ENCODE results near the gene KMT5C.

KMT5C gene

GRCh38 chr19:55389386-55390317, 50.0 kb downstream of the KMT5C start:
- Histone ChIP-seq H3K4me1 (ENCODE audit: insufficient read depth, low read length) (peaks cover 24% of the 10 kb centered on the region), H3K9me3 (ENCODE audit: control insufficient read depth, insufficient read depth, low read length) (no peaks in the 10 kb centered on the region), H3K36me3 (ENCODE audit: insufficient read depth, low read length) (peaks cover 12% of the 10 kb centered on the region), H3K9ac (ENCODE audit: low read depth, low read length) (no peak overlapping the region)

- H3K9ac ChIP-seq (ENCODE audit: low read depth, low read length): no peak overlapping the region
- H3K36me3 ChIP-seq (ENCODE audit: insufficient read depth, low read length): peaks cover 12% of the 10 kb centered on the region
- peaks cover 24% of the 10 kb centered on the region for H3K4me1 ChIP-seq (ENCODE audit: insufficient read depth, low read length)
- H3K9me3 ChIP-seq (ENCODE audit: control insufficient read depth, insufficient read depth, low read length): no peaks in the 10 kb centered on the region
Observed at GRCh38 chr19:55390461-55390880, 50.8 kb downstream of the KMT5C start.

- no peaks in the 10 kb centered on the region for H3K9me3 ChIP-seq (ENCODE audit: control insufficient read depth, insufficient read depth, low read length)
- peaks cover 24% of the 10 kb centered on the region for H3K4me1 ChIP-seq (ENCODE audit: insufficient read depth, low read length)
- H3K9ac ChIP-seq (ENCODE audit: low read depth, low read length): no peak overlapping the region
- H3K36me3 ChIP-seq (ENCODE audit: insufficient read depth, low read length): peaks cover 12% of the 10 kb centered on the region
Observed at GRCh38 chr19:55391191-55391670, 51.6 kb downstream of the KMT5C start.

GRCh38 chr19:55391702-55392615, 52.3 kb downstream of the KMT5C start:
- peaks cover 24% of the 10 kb centered on the region for H3K4me1 ChIP-seq (ENCODE audit: insufficient read depth, low read length)
- H3K9me3 ChIP-seq (ENCODE audit: control insufficient read depth, insufficient read depth, low read length): no peaks in the 10 kb centered on the region
- no peak overlapping the region; the same call in 1 of the 2 replicates for H3K9ac ChIP-seq (ENCODE audit: low read depth, low read length)
- peaks cover 5% of the 10 kb centered on the region for H3K36me3 ChIP-seq (ENCODE audit: insufficient read depth, low read length)

DNA sequence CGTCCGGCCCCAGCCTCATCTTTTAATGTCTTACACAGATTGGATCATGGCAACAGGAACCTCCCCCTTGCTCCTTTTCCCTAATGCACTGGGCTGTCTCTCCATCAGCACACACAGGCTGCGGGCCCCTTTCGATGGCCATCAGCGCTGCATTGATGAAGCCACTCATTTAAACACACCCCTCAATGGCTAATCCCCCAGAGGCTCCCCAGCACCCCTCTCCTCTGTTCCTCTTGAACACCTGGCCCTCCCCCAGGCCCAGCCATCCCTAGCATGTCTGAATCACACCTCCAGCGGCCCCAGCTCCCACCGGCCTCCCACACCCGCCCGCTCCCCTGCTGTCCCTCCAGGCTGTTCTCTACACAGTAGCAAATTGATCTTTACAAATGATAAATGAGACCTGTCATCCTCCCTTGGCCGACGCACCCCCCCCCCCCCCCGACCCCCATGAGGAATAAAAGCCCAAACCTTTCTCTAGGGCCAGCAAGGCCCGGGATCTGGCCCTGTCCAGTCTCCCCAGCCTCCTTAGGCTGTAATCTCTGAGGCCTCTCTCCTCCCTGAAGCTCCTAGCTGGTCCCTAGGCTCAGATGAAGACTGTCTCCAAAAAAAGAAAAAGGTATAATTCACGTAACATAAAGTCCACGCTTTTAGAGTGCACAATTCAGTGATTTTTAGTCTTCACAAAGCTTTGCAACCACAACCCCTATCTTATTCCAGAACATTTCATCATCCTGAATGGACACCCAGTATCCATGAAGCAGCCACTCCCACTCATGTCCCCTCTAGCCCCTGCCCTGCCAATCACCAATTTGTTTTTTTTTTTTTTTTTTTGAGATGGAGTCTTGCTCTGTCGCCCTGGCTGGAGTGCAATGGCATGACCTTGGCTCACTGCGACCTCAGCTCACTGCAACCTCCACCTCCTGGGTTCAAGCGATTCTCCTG, 53.4 kb downstream of the KMT5C start:
- H3K4me1 ChIP-seq (ENCODE audit: insufficient read depth, low read length): peaks cover 19% of the 10 kb centered on the region
- H3K9ac ChIP-seq (ENCODE audit: low read depth, low read length): no peak overlapping the region; the same call in none of the 2 replicates
- no peaks in the 10 kb centered on the region for H3K9me3 ChIP-seq (ENCODE audit: control insufficient read depth, insufficient read depth, low read length)
- H3K36me3 ChIP-seq (ENCODE audit: insufficient read depth, low read length): peaks cover 4% of the 10 kb centered on the region; the same call in 1 of the 2 replicates
